GM12878 (cell line): ENCODE data around the gene FARS2. TPM values are rescaled to one million over a fixed set of nuclear protein-coding genes. Genes with fewer than 3 reads are reported as not detected.
A peak's percentile ranks its signal among the peaks of the same experiment; 100 is the strongest.

ENCODE experiments used
- ATAC-seq: fragments of 200-7000 bp; cut with Tn5 transposase; 3 replicates; pipeline ENCODE4 v1.9.1; 2020; ENCODE audit warnings: mild to moderate bottlenecking, moderate library complexity
- BruUV-seq: library from RNA; stranded (reverse); fragments of 400-500 nt; replicated peaks from 2 replicates; lab custom pipeline; 2021; lab: Mats Ljungman, UMichigan
- CTCF ChIA-PET: fragments of 300-600 bp; sonication (Branson Sonifier 250); formaldehyde crosslinking; extraction: SDS; loops from one replicate; lab custom pipeline; 2021; ENCODE audit warnings: inconsistent platforms; lab: Yijun Ruan, JAX
- POLR2A ChIA-PET: fragments of 350-600 bp; formaldehyde crosslinking; extraction: SDS; loops from one replicate; lab custom pipeline; 2021; ENCODE audit warnings: inconsistent platforms; lab: Charles Lee
- RAD21 ChIA-PET: fragments of 300-600 bp; sonication (Branson Sonifier 250); formaldehyde crosslinking; loops from one replicate; lab custom pipeline; 2023; ENCODE audit warnings: antibody characterized with exemption; ENCODE audit not compliant: unreplicated experiment; lab: Charles Lee
- SMC1A ChIA-PET: fragments of 300-600 bp; sonication (Branson Sonifier 250); formaldehyde crosslinking; loops from one replicate; lab custom pipeline; 2023; ENCODE audit not compliant: unreplicated experiment, uncharacterized antibody; lab: Charles Lee
- DNase-seq: peaks from one replicate; pipeline ENCODE4 v3.0.0-alpha.2; 2011; ENCODE audit warnings: low read depth, low spot score
- FAIRE-seq: peaks from 3 replicates; lab custom pipeline; 2011; peaks lifted over from hg19 to GRCh38; lab: Jason Lieb, UNC
- H2AFZ ChIP-seq: 2 replicates; pipeline ENCODE4 v1.6.0; 2011; ENCODE audit warnings: low read depth, low read length, control low read depth; ENCODE audit not compliant: control insufficient read depth
- H3K27ac ChIP-seq: 2 replicates; pipeline ENCODE4 v1.5.1; 2011; ENCODE audit warnings: control low read depth; ENCODE audit not compliant: control insufficient read depth, insufficient read depth
- H3K27me3 ChIP-seq, 2 experiments: replicated peaks in 1 of 2; 2 replicates each; pipeline versions ENCODE4 v1.6.0 to v1.6.1; 2011; ENCODE audit warnings: low read length in 1 of 2; ENCODE audit not compliant: control insufficient read depth in 2 of 2, insufficient read depth in 2 of 2
- H3K36me3 ChIP-seq, 2 experiments: 2 replicates each; pipeline ENCODE4 v1.5.1; 2011; ENCODE audit warnings: low read length in 1 of 2; ENCODE audit not compliant: control insufficient read depth in 2 of 2, insufficient read depth in 2 of 2
- H3K4me1 ChIP-seq: 2 replicates; pipeline ENCODE4 v1.6.1; 2011; ENCODE audit warnings: mild to moderate bottlenecking, low read length, moderate library complexity, mixed read lengths; ENCODE audit not compliant: control insufficient read depth, insufficient read depth
- H3K4me2 ChIP-seq: 2 replicates; pipeline ENCODE4 v1.6.0; 2011; ENCODE audit warnings: control low read depth; ENCODE audit not compliant: control insufficient read depth, insufficient read depth
- H3K4me3 ChIP-seq: fragments of 200-600 bp; sonication (generic); 2 replicates; pipeline ENCODE4 v1.5.1; 2016
- H3K79me2 ChIP-seq: 2 replicates; pipeline ENCODE4 v1.6.0; 2011; ENCODE audit warnings: low read length; ENCODE audit not compliant: control insufficient read depth, insufficient read depth
- H3K9ac ChIP-seq: 2 replicates; pipeline ENCODE4 v1.8.0; 2011; ENCODE audit warnings: low read length, control low read depth, mixed read lengths; ENCODE audit not compliant: control insufficient read depth, insufficient read depth
- H3K9me3 ChIP-seq: replicated peaks from 3 replicates; pipeline ENCODE4 v1.5.1; 2011; ENCODE audit warnings: mild to moderate bottlenecking, low read length; ENCODE audit not compliant: control insufficient read depth, insufficient read depth
- H4K20me1 ChIP-seq: 2 replicates; pipeline ENCODE4 v1.6.0; 2011; ENCODE audit not compliant: control insufficient read depth, insufficient read depth
- BHLHE40 ChIP-seq, 2 experiments: fragments of 450-650 bp in 1 of 2; IDR thresholded peaks; 2 replicates each; pipeline ENCODE4 v1.6.1; 2011 to 2017; ENCODE audit warnings: low read depth in 2 of 2, borderline replicate concordance in 1 of 2, improper control_type of control experiment in 1 of 2, low read length in 1 of 2, mild to moderate bottlenecking in 1 of 2
- CEBPB ChIP-seq, 2 experiments: fragments of 150-350 bp in 1 of 2; IDR thresholded peaks; 2 replicates each; pipeline ENCODE4 v1.6.1; 2012 to 2014; ENCODE audit warnings: low read depth in 2 of 2, low read length in 2 of 2, borderline replicate concordance in 1 of 2, inconsistent platforms in 1 of 2
- CHD2 ChIP-seq: IDR thresholded peaks from 2 replicates; pipeline ENCODE4 v1.6.1; 2011; ENCODE audit warnings: low read depth, low read length, improper control_type of control experiment, borderline replicate concordance
- EZH2 ChIP-seq: IDR thresholded peaks from 2 replicates; pipeline ENCODE4 v1.6.1; 2012; ENCODE audit warnings: low read depth, mild to moderate bottlenecking, control low read depth, inconsistent platforms, low read length, borderline replicate concordance; ENCODE audit not compliant: control insufficient read depth
- FOS ChIP-seq: IDR thresholded peaks from 3 replicates; pipeline ENCODE4 v1.6.1; 2011; ENCODE audit warnings: borderline replicate concordance; ENCODE audit not compliant: insufficient read length; ENCODE audit errors: extremely low read depth
- HCFC1 ChIP-seq: fragments of 150-350 bp; IDR thresholded peaks from 2 replicates; pipeline ENCODE4 v1.6.1; 2014; ENCODE audit warnings: low read length
- KLF5 ChIP-seq: fragments of 450-650 bp; IDR thresholded peaks from 2 replicates; pipeline ENCODE4 v1.6.1; 2014; ENCODE audit warnings: mild to moderate bottlenecking; ENCODE audit not compliant: partially characterized antibody
- MTA2 ChIP-seq: fragments of 450-650 bp; IDR thresholded peaks from 2 replicates; pipeline ENCODE4 v1.6.1; 2016; ENCODE audit warnings: low read depth, mild to moderate bottlenecking, moderate library complexity
- TBL1XR1 ChIP-seq: IDR thresholded peaks from 2 replicates; pipeline ENCODE4 v1.6.1; 2012; ENCODE audit warnings: low read depth, low read length, improper control_type of control experiment
- TCF3 ChIP-seq: IDR thresholded peaks from 2 replicates; pipeline ENCODE4 v1.6.1; 2012; ENCODE audit warnings: low read depth, mild to moderate bottlenecking, low read length, borderline replicate concordance; ENCODE audit not compliant: insufficient read depth
- ZNF592 ChIP-seq: fragments of 450-650 bp; IDR thresholded peaks from 2 replicates; pipeline ENCODE4 v1.6.1; 2017; ENCODE audit warnings: mild to moderate bottlenecking, moderate library complexity
- ZNF622 ChIP-seq: fragments of 450-650 bp; IDR thresholded peaks from 2 replicates; pipeline ENCODE4 v1.6.1; 2017; ENCODE audit warnings: mild to moderate bottlenecking, inconsistent platforms
- ZZZ3 ChIP-seq: IDR thresholded peaks from 2 replicates; pipeline ENCODE4 v1.6.1; 2011; ENCODE audit warnings: low read depth; ENCODE audit not compliant: control insufficient read depth, insufficient read length
- WGBS: methylation state at CpG from one replicate; pipeline ENCODE4 v1.1.6; 2016; ENCODE audit warnings: low lambda C conversion rate; ENCODE audit not compliant: insufficient replicate concordance, insufficient coverage; ENCODE audit errors: missing lambda C conversion rate; 5-methylcytosine and 5-hydroxymethylcytosine counted together
- in situ Hi-C: fragments of 300-500 bp; cut with MboI; formaldehyde crosslinking; loops from 9 replicates; pipeline ENCODE4 v1.14.3; 2018; ENCODE audit warnings: mixed read lengths
- intact Hi-C: fragments of 100-400 bp; cut with micrococcal nuclease; formaldehyde crosslinking; loops from one replicate; pipeline ENCODE4 v1.14.2; 2022; ENCODE audit not compliant: unreplicated experiment
- polyA plus RNA-seq, 11 experiments: library from polyadenylated mRNA; depleted of rRNA in 4 of 11; unstranded in 6 of 11; stranded (reverse) in 5 of 11; fragments of >200 nt; fragmentation: Nextera tagmentation in 4 of 11; fragmentation: Illumina TruSeq in 1 of 11; extraction: Ambion mirVana in 4 of 11; extraction: Trizol in 1 of 11; gene quantifications; 1 replicate in 1 of 11; 2 replicates in 10 of 11; pipeline versions ENCODE4 v1.2.1 to v1.2.3, GENCODE V29; 2011 to 2016; ENCODE audit warnings: inconsistent platforms in 2 of 11, missing spikeins in 2 of 11, low read depth in 1 of 11
- total RNA-seq, 4 experiments: library from RNA; depleted of rRNA in 3 of 4; stranded (reverse); fragments of >200 nt in 3 of 4; fragmentation: Illumina TruSeq in 1 of 4; extraction: Trizol in 1 of 4; gene quantifications; 2 replicates each; pipeline versions ENCODE4 v1.2.1 to v1.2.3, GENCODE V29; 2013 to 2021
- TF ChIP-seq, protein P1 (sequence below): IDR thresholded peaks from 2 replicates; pipeline ENCODE4 v1.6.1; 2011; ENCODE audit warnings: borderline replicate concordance, low read depth, mild to moderate bottlenecking, moderate library complexity, low read length; ENCODE audit not compliant: insufficient read depth, poor library complexity, severe bottlenecking
- TF ChIP-seq, protein P2 (sequence below): fragments of 150-350 bp; IDR thresholded peaks from 2 replicates; pipeline ENCODE4 v1.6.1; 2014; ENCODE audit warnings: mild to moderate bottlenecking, low read depth, low read length

Gene FARS2
- total and polyA plus RNA-seq, 10 of the 15 experiments (the other 5 are each of a cell fraction or from before 2014, with no cell fraction given), result 16.8 to 46.7 (median 25.6) TPM

DNA sequence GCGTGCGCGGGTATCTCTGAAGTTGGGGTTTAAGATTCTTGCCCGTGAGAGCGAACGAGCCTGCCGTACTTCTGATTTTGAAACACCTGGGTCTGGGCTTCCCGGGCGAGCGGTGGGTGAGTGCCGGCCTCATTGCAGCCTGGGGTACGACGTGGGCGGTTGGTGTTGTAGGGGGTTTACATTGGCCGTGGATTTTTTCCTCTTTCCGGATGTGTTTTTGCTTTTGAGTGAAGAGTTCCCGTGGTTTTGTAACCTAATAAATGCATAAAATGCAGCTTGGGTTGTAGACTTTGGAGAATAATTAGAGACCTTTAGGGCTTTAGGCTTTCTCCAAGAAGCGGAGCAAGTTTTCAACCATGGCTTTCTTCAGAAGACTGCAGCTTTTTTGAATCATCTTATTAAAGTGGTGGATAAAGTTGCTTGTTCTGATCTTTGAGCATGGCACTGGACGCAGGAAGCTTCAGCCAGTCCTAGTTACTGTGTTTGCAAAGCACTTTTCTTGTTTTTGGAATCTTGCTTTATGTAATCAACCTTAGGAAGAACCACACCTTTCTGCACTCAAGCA is 314 bp downstream of the FARS2 start:
- ChIA-PET SMC1A (interaction anchor here (1.4 to 2.7 kb wide), 5 partner anchors 13 to 118 kb away, joined by 3 to 12 read pairs (median 6); no protein-coding TSS in a partner anchor), POLR2A (interaction anchor here (1.0 to 2.1 kb wide), 2 partner anchors 11 to 42 kb away, joined by 3 to 5 read pairs; no protein-coding TSS in a partner anchor), RAD21 (interaction anchor here (1.1 to 2.2 kb wide), 4 partner anchors 34 to 118 kb away, joined by 3 to 19 read pairs (median 7); no protein-coding TSS in a partner anchor), CTCF (interaction anchor here (0.7 to 1.7 kb wide), 6 partner anchors 15 to 404 kb away, joined by 3 to 7 read pairs (median 3); no protein-coding TSS in a partner anchor)
- FAIRE-seq (no peak), DNase-seq (no peak), ATAC-seq (no peak)
- peak overlapping the region; percentile 55 for H3K4me2 ChIP-seq
- in situ Hi-C loops (no loop called here), intact Hi-C loops (loop anchor here (1.0 to 5.0 kb wide), 2 partner anchors 17 to 119 kb away; no protein-coding TSS in a partner anchor)
- peak overlapping the region; percentile 92 for H3K9ac ChIP-seq
- WGBS, result under 1% methylated on average over 19 of the region's 19 CpGs
- BruUV-seq, result TSS peak; percentile 86
- no peaks in the 10 kb centered on the region for H3K27me3 ChIP-seq
- peaks cover 39% of the 10 kb centered on the region for H3K79me2 ChIP-seq
- H3K4me3 ChIP-seq, result peak overlapping the region; percentile 90
- H3K27ac ChIP-seq, result peak overlapping the region; percentile 98
- H2AFZ ChIP-seq, result peak overlapping the region; percentile 99
- no peaks in the 10 kb centered on the region for H3K9me3 ChIP-seq
- no peaks in the 10 kb centered on the region for H4K20me1 ChIP-seq
- peaks cover 8% of the 10 kb centered on the region; the same call in 1 of the 2 replicates for H3K4me1 ChIP-seq
- no peaks in the 10 kb centered on the region for H3K36me3 ChIP-seq
- TF ChIP-seq ZNF592 (no peak), MTA2 (no peak), CEBPB (IDR thresholded peaks at IDR 0.05; ENCODE audit: borderline replicate concordance in 1 of 2, low read depth in 2 of 2, low read length in 2 of 2) (no peak), CHD2 (peak; percentile 5; the same call in 1 of the 2 replicates), TCF3 (no peak), BHLHE40 (IDR thresholded peaks at IDR 0.05; ENCODE audit: borderline replicate concordance in 1 of 2, low read depth in 2 of 2, low read length in 1 of 2) (no peak), KLF5 (no peak), HCFC1 (no peak), FOS (no peak), TBL1XR1 (peak; percentile 55; the same call in 1 of the 2 replicates), ZZZ3 (no peak), ZNF622 (no peak), EZH2 (no peak)
- TF ChIP-seq, protein P1, sequence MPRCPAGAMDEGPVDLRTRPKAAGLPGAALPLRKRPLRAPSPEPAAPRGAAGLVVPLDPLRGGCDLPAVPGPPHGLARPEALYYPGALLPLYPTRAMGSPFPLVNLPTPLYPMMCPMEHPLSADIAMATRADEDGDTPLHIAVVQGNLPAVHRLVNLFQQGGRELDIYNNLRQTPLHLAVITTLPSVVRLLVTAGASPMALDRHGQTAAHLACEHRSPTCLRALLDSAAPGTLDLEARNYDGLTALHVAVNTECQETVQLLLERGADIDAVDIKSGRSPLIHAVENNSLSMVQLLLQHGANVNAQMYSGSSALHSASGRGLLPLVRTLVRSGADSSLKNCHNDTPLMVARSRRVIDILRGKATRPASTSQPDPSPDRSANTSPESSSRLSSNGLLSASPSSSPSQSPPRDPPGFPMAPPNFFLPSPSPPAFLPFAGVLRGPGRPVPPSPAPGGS, result no peak
- TF ChIP-seq, protein P2, sequence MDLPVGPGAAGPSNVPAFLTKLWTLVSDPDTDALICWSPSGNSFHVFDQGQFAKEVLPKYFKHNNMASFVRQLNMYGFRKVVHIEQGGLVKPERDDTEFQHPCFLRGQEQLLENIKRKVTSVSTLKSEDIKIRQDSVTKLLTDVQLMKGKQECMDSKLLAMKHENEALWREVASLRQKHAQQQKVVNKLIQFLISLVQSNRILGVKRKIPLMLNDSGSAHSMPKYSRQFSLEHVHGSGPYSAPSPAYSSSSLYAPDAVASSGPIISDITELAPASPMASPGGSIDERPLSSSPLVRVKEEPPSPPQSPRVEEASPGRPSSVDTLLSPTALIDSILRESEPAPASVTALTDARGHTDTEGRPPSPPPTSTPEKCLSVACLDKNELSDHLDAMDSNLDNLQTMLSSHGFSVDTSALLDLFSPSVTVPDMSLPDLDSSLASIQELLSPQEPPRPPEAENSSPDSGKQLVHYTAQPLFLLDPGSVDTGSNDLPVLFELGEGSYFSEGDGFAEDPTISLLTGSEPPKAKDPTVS, result no peak
